ENCODE results near the gene ERC2.
A peak's percentile ranks its signal among the peaks of the same experiment; 100 is the strongest.

ERC2 gene

GRCh38 chr3:55989366-55989765, 478.9 kb downstream of the ERC2 start:
- DNase-seq (ENCODE audit: low read depth) = no peak

GRCh38 chr3:55988905-55989304, 479.4 kb downstream of the ERC2 start:
- no peak for DNase-seq (ENCODE audit: low read depth)

- no peak for DNase-seq (ENCODE audit: low read depth)
Measured at GRCh38 chr3:55984626-55985025, 483.6 kb downstream of the ERC2 start.

GRCh38 chr3:55978953-55979352, 489.3 kb downstream of the ERC2 start:
- DNase-seq (ENCODE audit: low read depth) = no peak

- no peak for DNase-seq (ENCODE audit: low read depth)
Measured at GRCh38 chr3:55974421-55975165, 493.7 kb downstream of the ERC2 start.

- no peak for DNase-seq (ENCODE audit: low read depth)
Measured at GRCh38 chr3:55969634-55970033, 498.6 kb downstream of the ERC2 start.

- peak; percentile 79 for DNase-seq (ENCODE audit: low read depth)
Measured at GRCh38 chr3:55968331-55968730, 499.9 kb downstream of the ERC2 start.

- DNase-seq (ENCODE audit: low read depth) = peak; percentile 9
Measured at GRCh38 chr3:55966566-55966965, 501.7 kb downstream of the ERC2 start.

- no peak for DNase-seq (ENCODE audit: low read depth)
Measured at GRCh38 chr3:55965776-55966175, 502.5 kb downstream of the ERC2 start.

- no peak for DNase-seq (ENCODE audit: low read depth)
Measured at GRCh38 chr3:55964491-55964985, 503.7 kb downstream of the ERC2 start.

GRCh38 chr3:55963601-55964000, 504.7 kb downstream of the ERC2 start:
- DNase-seq (ENCODE audit: low read depth) = no peak

- no peak for DNase-seq (ENCODE audit: low read depth)
Measured at GRCh38 chr3:55959471-55960080, 508.7 kb downstream of the ERC2 start.

GRCh38 chr3:55958605-55959004, 509.7 kb downstream of the ERC2 start:
- no peak for DNase-seq (ENCODE audit: low read depth)

- peak; percentile 35 for DNase-seq (ENCODE audit: low read depth)
Measured at GRCh38 chr3:55955891-55956477, 512.3 kb downstream of the ERC2 start.

GRCh38 chr3:55951388-55951787, 516.9 kb downstream of the ERC2 start:
- peak; percentile 19 for DNase-seq (ENCODE audit: low read depth)

- DNase-seq (ENCODE audit: low read depth) = no peak
Measured at GRCh38 chr3:55947406-55947805, 520.9 kb downstream of the ERC2 start.

- no peak for DNase-seq (ENCODE audit: low read depth)
Measured at GRCh38 chr3:55946574-55947160, 521.6 kb downstream of the ERC2 start.

GRCh38 chr3:55942868-55943267, 525.4 kb downstream of the ERC2 start:
- no peak for DNase-seq (ENCODE audit: low read depth)

- no peak for DNase-seq (ENCODE audit: low read depth)
Measured at GRCh38 chr3:55939287-55939686, 529.0 kb downstream of the ERC2 start.

- DNase-seq (ENCODE audit: low read depth) = no peak
Measured at GRCh38 chr3:55937301-55937700, 531.0 kb downstream of the ERC2 start.

- no peak for DNase-seq (ENCODE audit: low read depth)
Measured at GRCh38 chr3:55936549-55937052, 531.7 kb downstream of the ERC2 start.

- no peak for DNase-seq (ENCODE audit: low read depth)
Measured at GRCh38 chr3:55935241-55935640, 533.0 kb downstream of the ERC2 start.

- DNase-seq (ENCODE audit: low read depth) = no peak
Measured at GRCh38 chr3:55934771-55935170, 533.5 kb downstream of the ERC2 start.
